GM21423 (cell line): ENCODE results near the gene RARRES1.

Experiments used
- ATAC-seq: cut with Tn5 transposase; IDR thresholded peaks from one replicate; pipeline ENCODE4 v1.9.1; 2021; ENCODE audit warnings: mild to moderate bottlenecking, moderate library complexity; ENCODE audit not compliant: unreplicated experiment

Gene RARRES1

DNA sequence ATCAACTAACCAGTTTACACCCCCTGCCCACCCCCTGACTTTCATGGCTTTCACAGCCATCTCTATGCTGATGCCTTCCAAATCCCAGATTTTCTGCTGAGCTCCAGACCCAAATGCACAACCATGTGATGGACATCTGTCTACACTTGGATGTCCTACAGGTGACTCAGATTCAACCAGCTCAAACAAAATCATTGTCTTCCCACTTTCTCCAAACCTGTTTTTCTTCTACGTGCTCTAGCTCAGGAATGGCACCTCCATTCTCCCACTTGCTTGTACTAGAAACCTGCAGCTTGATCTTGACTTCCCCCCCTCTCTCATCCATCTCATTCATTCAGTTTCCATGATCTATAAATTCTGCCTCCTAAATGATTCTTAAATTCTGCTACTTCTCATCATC is 34.1 kb upstream of the RARRES1 start:
- no peak for ATAC-seq

DNA sequence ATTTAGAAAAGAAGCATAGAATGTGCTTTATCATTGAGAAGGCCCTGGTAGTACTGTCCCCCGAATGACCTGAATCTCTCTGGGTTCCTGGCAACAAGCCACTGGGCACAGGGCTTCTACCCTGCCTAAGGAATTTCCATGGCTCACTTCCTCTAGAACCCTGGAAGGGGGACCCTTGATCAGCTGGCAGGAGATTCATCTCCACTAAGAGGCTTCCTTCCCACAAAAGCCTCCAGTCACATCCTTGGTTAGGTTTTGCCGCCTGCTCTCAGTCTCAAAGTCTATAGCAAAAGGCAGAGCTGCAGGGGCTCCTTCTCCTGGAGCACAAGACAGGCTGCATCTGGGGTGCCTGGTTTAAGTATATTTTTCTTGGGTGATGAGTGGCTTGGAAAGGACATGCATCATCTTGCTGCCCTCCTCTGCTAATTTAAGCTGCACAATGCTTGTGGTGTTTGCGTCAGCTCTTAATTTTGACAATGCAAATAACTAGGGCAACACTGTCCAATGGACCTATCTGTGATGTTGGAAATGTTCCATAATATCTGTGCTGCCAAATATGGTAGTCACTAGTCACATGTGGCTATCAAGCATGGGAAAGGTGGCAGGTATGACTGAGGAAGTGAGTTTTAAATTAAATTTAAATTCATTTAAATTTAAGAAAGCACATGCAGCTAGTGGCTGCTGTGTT is 33.4 kb upstream of the RARRES1 start:
- no peak for ATAC-seq

GRCh38 chr3:158763421-158763820 is 31.2 kb upstream of the RARRES1 start:
- ATAC-seq: no peak

- ATAC-seq: no peak
Observed at GRCh38 chr3:158762701-158763100, 30.4 kb upstream of the RARRES1 start.

DNA sequence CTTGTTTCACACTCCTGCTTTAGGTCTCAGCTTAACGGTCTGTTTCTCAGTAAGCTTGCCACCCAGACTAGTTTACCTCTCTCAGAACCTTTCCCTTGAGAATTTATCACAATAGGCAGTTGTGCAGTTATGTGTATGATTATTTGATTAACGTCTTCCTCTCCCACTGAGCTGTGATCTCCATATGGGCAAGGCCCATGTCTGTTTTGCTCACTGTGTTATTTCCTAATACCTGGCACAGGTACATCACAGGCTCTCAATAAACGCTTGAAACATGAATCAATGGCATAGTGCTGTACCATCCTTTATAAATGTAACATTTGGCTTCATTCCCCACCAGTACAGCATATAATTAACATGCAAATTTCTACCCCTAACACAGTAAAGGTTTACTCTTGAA is 29.1 kb upstream of the RARRES1 start:
- no peak for ATAC-seq

- ATAC-seq: no peak
Observed at GRCh38 chr3:158755421-158755820, 23.2 kb upstream of the RARRES1 start.

DNA sequence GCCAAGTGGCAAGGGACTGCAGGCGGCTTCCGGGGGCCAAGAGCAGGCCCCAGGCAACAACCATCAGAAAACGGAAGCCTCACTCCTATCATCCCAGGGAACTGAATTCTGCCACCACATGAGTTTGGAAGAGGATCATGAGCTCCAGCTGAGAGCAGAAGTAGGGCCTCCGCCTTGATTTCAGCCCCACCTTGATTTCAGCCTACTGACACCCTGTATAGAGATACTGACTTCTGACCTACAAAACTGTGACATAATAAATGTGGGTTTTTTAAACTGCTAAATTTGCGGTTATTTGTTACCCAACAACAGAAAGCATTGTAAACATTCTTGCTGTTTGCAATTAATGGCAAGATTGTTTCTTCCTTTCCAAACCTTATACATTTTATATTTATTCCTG is 21.6 kb upstream of the RARRES1 start:
- ATAC-seq: no peak

GRCh38 chr3:158751316-158751715 is 19.1 kb upstream of the RARRES1 start:
- ATAC-seq: no peak

GRCh38 chr3:158750016-158750415 is 17.8 kb upstream of the RARRES1 start:
- no peak for ATAC-seq

DNA sequence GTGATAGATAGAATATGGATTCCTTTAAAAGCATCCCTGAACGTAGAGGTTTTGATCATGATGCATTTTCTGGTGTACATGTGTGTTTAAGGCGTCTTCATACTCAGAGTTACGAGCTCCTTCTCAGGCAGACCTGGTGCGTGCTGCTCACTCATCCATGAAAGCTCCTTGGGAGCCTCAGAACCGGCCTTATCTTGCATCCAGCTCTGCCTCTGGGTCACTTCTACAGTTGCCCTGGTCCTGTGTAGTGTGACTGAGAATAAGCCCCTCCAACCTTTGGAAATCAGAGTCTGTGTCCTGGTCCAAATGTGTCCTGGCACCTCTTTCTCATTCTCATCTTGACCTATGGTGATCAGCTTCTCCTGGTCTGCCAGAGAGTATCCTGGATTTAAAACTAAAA is 17.3 kb upstream of the RARRES1 start:
- no peak for ATAC-seq

DNA sequence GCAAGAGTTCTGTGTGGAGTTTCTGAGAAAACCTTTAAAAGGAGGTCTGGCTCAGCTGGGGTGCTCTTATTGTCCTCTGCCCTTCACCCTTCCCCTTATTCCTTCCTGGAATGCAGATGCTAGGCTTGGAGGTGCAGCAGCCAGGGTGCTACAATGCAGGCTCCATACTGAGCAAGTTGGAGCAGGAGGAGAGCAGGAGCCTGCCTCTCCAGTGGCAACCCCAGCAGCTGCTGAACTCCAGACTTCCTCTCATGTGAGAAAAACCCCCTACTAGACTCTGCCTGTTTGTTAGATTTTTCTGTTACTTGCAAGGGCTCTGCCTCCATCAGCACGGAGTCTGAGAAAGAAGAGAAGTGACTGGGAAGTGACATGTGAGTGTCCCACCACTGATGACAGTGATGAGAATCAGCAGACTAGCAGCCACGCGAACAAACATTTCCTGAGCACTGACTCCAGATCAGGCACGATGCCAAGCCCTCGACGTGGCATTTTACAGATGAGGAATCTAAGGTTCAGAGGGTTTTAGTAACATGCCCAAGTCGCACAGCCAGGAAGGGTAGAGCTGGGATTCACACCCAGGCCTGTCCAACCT is 16.1 kb upstream of the RARRES1 start:
- no peak for ATAC-seq

DNA sequence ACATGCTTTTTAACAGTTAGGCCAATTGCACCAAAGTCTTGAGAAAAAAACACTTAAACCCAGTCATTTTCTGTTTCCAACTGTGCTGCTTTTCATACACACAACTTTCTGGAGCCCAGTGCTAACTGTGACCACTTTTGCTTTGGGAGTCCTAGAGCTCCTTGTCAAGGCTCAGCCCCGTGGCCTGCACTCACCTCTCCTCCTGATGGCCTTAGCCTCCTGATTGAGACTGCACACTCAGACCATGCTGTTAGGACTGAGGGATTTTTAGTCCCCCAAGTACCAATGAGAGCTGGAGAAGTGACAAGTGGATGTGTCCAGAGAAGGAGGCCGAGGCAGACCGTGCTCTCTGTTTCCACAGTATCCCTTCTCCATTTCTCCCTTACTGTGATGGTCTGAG is 15.2 kb upstream of the RARRES1 start:
- no peak for ATAC-seq

- ATAC-seq: no peak
Observed at GRCh38 chr3:158745551-158745950, 13.3 kb upstream of the RARRES1 start.

GRCh38 chr3:158744567-158745288 is 12.5 kb upstream of the RARRES1 start:
- ATAC-seq: no peak

DNA sequence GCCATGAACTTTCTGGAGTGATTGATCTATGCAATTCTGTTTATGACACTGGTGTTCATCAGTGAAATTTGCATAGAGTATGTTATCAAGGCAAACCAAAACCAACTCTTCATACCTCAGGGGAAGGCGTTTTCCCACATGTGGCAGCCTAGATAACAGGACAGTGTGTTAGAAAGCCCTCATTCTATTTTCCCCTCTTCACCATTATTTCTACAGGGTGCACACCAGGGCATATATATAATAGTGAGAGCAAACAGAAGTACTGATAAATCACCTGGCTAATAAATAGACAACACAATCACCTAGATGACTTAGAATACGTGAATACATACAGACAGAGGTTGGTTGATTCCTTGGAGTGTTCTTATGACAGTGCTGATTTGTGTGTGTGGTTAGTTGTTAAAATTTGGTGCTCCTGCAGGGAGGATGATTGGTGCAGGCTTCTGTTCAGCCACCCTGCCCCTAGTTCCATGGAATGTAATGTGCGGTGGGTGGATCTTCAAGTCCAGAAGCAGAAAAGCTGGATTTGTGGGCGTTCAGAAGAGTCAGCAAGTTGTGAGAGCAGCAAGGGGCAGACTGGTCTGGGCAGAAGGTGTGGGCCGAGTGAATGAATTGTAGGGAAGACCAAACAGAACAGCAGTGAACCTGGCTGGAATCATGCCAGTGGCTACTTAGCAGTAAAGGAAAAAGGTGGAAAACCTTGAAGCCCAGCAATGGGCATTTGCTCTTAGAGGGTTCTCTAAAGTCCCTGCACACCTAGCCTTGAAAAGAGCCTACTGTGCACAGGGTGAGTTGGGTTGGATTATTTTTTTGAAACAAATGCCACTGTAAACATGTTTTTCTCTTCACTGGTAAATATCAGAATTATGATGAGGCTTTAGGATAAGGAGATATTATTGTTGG is 11.7 kb upstream of the RARRES1 start:
- ATAC-seq: no peak

- ATAC-seq: no peak
Observed at GRCh38 chr3:158742871-158743663, 10.8 kb upstream of the RARRES1 start.

GRCh38 chr3:158739661-158740060 is 7.4 kb upstream of the RARRES1 start:
- no peak for ATAC-seq

GRCh38 chr3:158739078-158739477 is 6.8 kb upstream of the RARRES1 start:
- ATAC-seq: no peak

DNA sequence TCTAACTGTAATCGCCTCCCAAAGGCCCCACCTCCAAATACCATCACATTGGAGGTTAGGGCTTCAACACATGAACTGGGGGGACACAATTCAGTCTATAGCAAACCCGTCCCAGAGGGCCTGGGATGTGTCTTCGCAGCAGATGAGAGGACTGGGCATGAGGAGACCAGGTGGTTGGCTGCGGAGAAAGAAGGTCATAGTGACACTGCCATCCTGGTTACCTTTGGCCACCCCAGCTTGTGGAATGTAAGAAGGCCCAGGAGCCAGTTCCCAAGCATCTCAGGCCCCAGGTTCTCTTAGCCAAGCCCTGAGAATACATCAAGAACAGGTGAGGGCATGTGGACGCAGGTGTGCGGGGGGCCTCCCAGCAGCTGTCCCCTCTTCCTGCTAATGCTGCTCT is 6.4 kb upstream of the RARRES1 start:
- ATAC-seq: no peak

- no peak for ATAC-seq
Observed at GRCh38 chr3:158737976-158738615, 5.8 kb upstream of the RARRES1 start.
